Epithelial cell of proximal tubule (primary cell): ENCODE results near the gene DAPK2. TPM values are rescaled to one million over a fixed set of nuclear protein-coding genes. Genes with fewer than 3 reads are reported as not detected.

Experiments
- DNase-seq: peaks from one replicate; pipeline ENCODE4 v3.0.0-alpha.2; 2011; ENCODE audit warnings: low read depth
- H3K4me3 ChIP-seq: 2 replicates; pipeline ENCODE4 v1.5.1; 2011; ENCODE audit warnings: low read depth, mild to moderate bottlenecking, low read length
- total RNA-seq: library from RNA; depleted of rRNA; stranded (reverse); fragments of >200 nt; gene quantifications from 2 replicates; pipeline ENCODE4 v1.2.3, GENCODE V29; 2015
- TF ChIP-seq, protein P1 (sequence below): conservative IDR thresholded peaks from 2 replicates; pipeline ENCODE4 v1.5.1; 2012; ENCODE audit warnings: low read depth, mild to moderate bottlenecking, low read length

The DAPK2 gene
- total RNA-seq, 1 donor from 2014 or later: 7.3 TPM

DNA sequence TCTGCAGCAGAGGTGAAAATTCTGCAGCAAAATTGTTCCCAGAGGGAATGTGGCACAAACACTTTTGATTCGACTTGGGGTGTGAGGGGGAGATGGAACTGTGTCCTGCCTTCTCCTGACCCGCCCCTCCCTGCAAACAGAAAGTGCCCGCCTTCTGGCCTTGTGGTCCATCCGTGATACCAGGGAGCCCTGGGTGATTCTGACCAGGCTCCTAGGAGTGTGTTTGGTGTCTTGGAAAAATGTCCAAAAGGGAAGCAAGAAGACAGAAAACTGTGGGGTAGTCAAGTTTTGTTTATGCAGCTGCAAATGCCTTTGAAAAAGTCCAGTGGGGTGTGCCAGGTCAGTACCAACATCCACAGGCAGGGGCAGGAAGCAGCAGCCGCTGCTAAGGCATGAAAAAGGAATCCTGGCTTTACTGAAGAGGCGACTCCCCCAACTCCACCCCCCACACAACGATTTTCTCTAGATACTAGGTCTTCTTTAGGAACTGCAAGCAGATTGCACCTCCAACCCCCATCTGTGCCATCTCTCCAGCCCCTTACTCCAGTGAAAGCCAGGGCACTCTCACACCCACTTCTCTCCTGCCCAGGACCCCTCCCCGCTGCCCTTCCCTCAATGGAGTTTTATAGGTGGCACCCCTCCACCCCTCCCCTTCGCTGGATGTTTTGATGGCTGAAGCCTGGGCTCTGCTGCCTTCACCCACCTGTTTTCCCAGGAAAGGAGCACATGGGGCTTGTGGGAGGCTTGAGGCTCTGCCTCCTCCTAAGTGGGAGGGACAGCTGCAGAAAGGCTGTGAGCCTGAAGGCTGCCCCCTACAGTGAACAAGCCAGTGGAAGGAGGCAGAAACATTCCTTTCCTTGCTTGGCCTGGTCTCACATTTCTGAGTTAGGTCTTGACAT is 130.2 kb downstream of the DAPK2 start:
- TF ChIP-seq, protein P1, sequence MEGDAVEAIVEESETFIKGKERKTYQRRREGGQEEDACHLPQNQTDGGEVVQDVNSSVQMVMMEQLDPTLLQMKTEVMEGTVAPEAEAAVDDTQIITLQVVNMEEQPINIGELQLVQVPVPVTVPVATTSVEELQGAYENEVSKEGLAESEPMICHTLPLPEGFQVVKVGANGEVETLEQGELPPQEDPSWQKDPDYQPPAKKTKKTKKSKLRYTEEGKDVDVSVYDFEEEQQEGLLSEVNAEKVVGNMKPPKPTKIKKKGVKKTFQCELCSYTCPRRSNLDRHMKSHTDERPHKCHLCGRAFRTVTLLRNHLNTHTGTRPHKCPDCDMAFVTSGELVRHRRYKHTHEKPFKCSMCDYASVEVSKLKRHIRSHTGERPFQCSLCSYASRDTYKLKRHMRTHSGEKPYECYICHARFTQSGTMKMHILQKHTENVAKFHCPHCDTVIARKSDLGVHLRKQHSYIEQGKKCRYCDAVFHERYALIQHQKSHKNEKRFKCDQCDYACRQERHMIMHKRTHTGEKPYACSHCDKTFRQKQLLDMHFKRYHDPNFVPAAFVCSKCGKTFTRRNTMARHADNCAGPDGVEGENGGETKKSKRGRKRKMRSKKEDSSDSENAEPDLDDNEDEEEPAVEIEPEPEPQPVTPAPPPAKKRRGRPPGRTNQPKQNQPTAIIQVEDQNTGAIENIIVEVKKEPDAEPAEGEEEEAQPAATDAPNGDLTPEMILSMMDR: peak; percentile 42
- H3K4me3 ChIP-seq: no peak overlapping the region
- no peak for DNase-seq

DNA sequence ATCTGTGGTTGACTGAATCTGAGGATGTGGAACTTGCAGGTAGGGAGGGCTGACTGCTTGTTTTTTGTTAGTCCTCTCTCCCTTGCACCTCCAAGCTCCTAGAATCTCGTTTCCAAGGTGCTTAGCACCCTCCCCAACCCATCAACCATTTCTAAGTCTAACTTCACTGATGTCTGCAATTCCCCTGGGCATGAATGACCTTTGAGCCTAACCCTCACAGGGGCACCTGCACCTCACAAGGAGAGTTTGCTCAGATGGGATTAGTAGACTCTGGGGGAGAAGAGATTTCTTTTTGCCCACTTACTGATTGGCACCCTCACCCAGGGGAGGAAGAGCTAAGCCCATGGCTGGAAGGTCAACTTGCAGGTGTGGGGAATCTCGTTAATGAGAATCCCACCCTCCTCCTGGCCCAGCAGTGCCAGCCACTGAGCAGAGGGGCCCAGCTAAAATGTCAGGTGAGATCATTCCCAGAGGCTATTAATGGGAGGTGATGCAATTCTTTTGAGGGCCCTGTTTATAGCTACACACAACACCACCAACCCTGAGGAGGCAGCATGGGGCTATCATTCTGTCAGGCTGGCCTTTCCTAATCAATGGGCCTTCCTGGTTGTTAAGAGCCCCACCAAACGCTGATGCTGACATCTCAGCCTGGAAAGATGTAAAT is 130.9 kb downstream of the DAPK2 start:
- H3K4me3 ChIP-seq: no peak overlapping the region
- no peak for DNase-seq
- TF ChIP-seq, protein P1: no peak

DNA sequence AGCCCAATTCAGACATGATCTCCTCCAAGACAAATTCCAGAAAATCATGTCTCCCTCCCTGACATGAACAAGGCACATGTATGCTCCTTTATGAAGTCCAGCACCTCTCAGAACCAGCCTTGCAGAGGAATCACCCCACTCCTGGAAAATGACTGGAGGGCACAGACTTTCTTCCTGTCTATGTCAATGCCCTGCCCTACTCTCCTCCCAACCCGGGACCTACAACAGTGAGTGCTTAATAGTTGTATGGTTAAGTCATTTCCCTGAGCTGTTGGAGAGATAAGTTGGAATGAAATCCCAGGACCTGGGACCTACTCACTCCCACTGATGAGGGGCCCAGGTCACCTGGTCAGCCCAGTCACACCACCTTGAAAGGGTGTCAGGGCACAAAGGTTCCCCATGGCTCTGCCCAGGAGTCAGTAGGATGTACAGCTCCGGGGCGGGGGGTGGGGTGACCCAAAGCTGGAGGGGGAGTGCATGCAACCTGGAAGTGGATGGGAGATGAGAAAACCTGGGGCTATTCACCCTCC is 132.4 kb downstream of the DAPK2 start:
- H3K4me3 ChIP-seq: no peak overlapping the region
- TF ChIP-seq, protein P1: no peak
- DNase-seq: no peak

DNA sequence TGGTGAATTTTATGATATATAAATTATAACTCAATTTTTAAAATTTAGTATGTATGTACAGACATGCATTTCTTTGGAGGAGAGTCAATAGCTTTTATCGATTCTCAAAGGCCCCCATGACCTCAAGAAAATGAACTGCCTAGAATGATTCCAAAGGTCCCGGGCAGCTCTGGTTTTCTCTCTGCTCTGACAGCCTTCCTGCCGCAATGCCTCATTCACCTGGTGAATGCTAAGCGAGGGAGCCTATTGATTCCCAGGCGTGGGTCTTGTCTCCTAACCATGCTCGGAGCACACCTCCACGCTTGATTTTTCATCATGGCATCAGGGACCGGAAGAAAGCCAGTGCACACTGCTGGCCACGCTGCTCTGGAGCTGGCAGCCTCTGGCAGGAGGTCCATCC is 132.9 kb downstream of the DAPK2 start:
- no peak for DNase-seq
- TF ChIP-seq, protein P1: no peak
- no peak overlapping the region for H3K4me3 ChIP-seq

DNA sequence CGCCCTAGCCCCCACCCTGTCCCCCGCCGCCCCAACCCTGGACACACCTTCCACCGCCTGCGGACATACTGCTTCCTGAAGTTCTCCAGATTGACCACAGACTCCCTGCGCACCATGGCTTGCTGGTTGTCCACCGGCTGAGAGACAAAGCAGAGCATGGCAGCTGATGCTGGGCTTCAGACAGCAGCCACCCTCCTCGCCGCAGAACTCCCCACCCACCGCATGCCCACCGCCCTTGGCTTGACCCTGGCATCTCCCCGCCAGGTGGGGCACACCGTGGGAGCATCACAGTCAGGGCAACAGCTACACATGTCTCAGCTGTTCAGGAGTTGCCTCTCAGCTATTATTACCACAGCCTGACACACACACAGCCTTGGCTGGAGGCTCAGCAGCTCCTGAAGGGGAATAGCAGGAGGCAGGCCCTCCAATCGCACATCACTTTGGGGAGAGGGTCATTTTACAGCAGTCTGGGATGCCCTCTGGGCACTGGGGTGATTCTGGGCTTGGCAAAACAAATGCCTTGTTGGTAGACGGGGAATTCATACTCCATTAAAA is 134.1 kb downstream of the DAPK2 start:
- TF ChIP-seq, protein P1: no peak
- no peak overlapping the region for H3K4me3 ChIP-seq
- no peak for DNase-seq

DNA sequence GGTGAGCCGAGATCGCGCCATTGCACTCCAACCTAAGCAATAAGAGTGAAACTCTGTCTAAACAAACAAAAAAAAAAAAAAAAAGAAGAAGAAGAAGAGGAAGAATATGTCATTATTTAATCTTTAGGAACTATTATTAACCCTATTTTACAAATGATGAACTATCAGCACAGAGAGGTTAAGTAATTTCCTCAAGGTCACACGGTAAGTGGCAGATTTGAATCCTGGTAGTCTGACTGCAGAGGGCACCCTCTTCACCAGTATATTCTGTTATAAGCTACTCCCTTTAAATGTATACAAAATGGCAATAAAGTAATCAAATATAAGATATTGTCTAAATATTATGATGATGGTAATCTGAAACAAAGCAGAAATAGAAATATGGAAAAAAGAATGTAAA is 135.1 kb downstream of the DAPK2 start:
- H3K4me3 ChIP-seq: no peak overlapping the region
- DNase-seq: no peak
- TF ChIP-seq, protein P1: no peak
